Activated CD8-positive, alpha-beta T cell treated with anti-CD3 and anti-CD28 coated beads, Interleukin-2, amount 10 ng/mL, durations not matched to agents 7 days and 5 days (primary cell): ENCODE data around the gene NADSYN1. TPM values are rescaled to one million over a fixed set of nuclear protein-coding genes. Genes with fewer than 3 reads are reported as not detected.

ENCODE experiments used
- ATAC-seq: fragments of 150-1000 bp; cut with Tn5 transposase; one replicate; pipeline ENCODE4 v1.10.0; 2021; ENCODE audit warnings: moderate library complexity
- CTCF ChIA-PET: fragments of 350-600 bp; sonication (Branson Sonifier 250); formaldehyde crosslinking; loops from one replicate; lab custom pipeline; 2021; ENCODE audit warnings: antibody characterized with exemption; lab: Charles Lee
- POLR2A ChIA-PET: fragments of 350-600 bp; sonication (Branson Sonifier 250); formaldehyde crosslinking; loops from one replicate; lab custom pipeline; 2021; ENCODE audit warnings: antibody characterized with exemption; lab: Charles Lee
- DNase-seq: peaks from one replicate; pipeline ENCODE4 v3.0.0-alpha.2; 2020
- H3K27ac Mint-ChIP-seq: one replicate; pipeline ENCODE4 v1.8.0; 2021; ENCODE audit warnings: mild to moderate bottlenecking, mixed read lengths
- H3K27me3 Mint-ChIP-seq: one replicate; pipeline ENCODE4 v1.8.0; 2021; ENCODE audit warnings: low read depth, mixed read lengths
- H3K36me3 Mint-ChIP-seq: one replicate; pipeline ENCODE4 v1.8.0; 2021; ENCODE audit warnings: low read depth, mixed read lengths
- H3K4me1 Mint-ChIP-seq: one replicate; pipeline ENCODE4 v1.8.0; 2021; ENCODE audit warnings: low read depth, mixed read lengths
- H3K4me3 Mint-ChIP-seq: one replicate; pipeline ENCODE4 v1.8.0; 2021; ENCODE audit warnings: mild to moderate bottlenecking, mixed read lengths
- H3K9me3 Mint-ChIP-seq: one replicate; pipeline ENCODE4 v1.8.0; 2022; ENCODE audit warnings: mixed read lengths; ENCODE audit not compliant: insufficient read depth
- total RNA-seq, 2 experiments: library from RNA; stranded (reverse); gene quantifications; one replicate each; pipeline ENCODE4 v1.2.3, GENCODE V29; 2021

Gene NADSYN1
- total RNA-seq, 2 experiments from 2014 or later: 118 to 127 TPM

DNA sequence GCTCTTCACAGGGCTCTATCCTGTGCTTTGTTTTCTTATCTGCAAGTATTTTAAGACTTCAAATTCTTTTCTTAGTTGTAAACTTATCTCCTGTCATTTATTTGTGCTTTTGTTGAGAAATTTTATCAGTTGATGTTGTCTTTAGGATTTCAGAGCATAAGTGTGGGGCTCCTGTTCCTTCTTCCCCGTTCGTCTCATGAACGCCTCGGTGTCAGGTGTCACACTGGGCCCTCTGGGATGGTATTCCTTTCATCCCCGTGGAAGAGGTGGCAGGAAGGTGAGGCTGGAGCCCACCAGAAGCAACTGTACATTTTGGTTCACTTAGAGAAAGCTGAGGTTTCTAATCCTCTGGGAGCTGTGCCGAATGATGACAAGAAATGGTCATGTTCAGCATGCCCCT is 17.9 kb downstream of the NADSYN1 start:
- CTCF ChIA-PET: no interaction called here
- no peak for ATAC-seq
- H3K27ac Mint-ChIP-seq: peak overlapping the region; percentile 44

DNA sequence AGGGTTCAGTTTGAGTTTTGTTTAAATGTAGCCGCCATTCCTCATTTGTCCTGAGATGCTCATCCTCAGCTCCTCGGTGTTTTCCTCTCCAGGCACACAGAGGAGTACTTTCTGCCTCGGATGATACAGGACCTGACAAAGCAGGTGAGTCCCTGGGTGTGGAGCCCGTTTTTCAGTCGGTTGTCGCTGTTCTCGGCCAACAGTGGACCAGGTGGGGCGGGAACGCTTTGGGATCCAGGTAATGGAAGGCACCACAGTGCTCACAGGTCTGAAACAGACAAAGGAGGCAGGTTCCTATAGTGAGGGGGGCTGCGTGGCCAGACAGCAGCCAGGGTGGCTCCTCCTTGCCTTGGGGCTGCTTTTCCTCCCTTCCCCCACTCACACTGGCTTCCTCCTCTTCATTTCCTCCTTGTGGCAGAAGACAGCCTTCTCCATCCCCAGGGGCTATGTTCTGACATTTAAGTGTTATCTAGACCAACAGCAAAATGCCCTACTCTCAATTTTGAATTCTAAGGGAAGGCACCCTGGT is 19.4 kb downstream of the NADSYN1 start:
- H3K4me1 Mint-ChIP-seq: no peaks in the 10 kb centered on the region
- ATAC-seq (no peak), DNase-seq (no peak)
- no peak overlapping the region for H3K27ac Mint-ChIP-seq
- ChIA-PET CTCF (no interaction called here), POLR2A (no interaction called here)
- no peaks in the 10 kb centered on the region for H3K9me3 Mint-ChIP-seq
- H3K36me3 Mint-ChIP-seq: peaks cover 41% of the 10 kb centered on the region
- H3K4me3 Mint-ChIP-seq: no peak overlapping the region
- H3K27me3 Mint-ChIP-seq: no peaks in the 10 kb centered on the region

More for the DNA sequence above, 17.9 kb downstream of the NADSYN1 start:
- no peaks in the 10 kb centered on the region for H3K27me3 Mint-ChIP-seq
- no peak overlapping the region for H3K4me3 Mint-ChIP-seq
- H3K9me3 Mint-ChIP-seq: no peaks in the 10 kb centered on the region
- H3K4me1 Mint-ChIP-seq: no peaks in the 10 kb centered on the region
- POLR2A ChIA-PET: no interaction called here
- DNase-seq: no peak
- peaks cover 40% of the 10 kb centered on the region for H3K36me3 Mint-ChIP-seq

DNA sequence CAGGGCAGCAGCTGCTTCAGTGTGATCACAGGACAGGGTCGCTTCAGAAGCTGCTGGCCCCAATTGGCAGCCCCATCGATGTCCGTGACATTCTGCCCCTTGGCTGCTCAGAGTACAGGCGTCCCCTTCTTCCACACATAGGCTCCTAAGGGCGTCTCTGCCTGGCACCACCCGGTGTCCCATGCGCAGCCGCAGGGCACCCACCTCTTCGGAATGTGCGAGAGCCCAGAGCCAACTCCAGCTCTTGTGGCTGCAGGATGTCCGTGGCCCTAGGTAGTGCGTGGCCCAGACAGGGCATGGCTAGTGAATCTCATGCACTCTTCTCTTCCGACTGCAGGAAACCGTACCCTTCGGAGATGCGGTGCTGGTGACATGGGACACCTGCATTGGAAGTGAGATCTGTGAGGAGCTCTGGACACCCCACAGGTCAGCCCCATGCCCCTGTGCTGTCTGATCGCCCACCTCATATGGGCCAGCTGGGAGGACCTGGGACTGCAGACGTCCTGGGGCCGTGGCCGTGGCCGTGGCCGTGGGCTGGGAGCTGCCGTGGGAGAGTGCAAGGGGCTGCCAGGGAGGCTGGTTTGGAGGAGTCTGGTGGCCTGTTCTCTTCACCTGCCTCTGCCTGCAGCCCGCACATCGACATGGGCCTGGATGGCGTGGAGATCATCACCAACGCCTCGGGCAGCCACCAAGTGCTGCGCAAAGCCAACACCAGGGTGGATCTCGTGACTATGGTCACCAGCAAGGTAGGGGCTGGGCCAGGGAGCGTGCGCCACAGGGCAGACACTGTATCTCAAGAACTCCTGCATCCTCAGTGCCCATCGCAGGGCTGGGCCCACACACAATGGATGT is 20.2 kb downstream of the NADSYN1 start:
- ATAC-seq (no peak), DNase-seq (no peak)
- no peaks in the 10 kb centered on the region for H3K27me3 Mint-ChIP-seq
- H3K36me3 Mint-ChIP-seq: peaks cover 36% of the 10 kb centered on the region
- ChIA-PET POLR2A (no interaction called here), CTCF (no interaction called here)
- no peaks in the 10 kb centered on the region for H3K9me3 Mint-ChIP-seq
- no peak overlapping the region for H3K4me3 Mint-ChIP-seq
- no peaks in the 10 kb centered on the region for H3K4me1 Mint-ChIP-seq
- H3K27ac Mint-ChIP-seq: no peak overlapping the region

DNA sequence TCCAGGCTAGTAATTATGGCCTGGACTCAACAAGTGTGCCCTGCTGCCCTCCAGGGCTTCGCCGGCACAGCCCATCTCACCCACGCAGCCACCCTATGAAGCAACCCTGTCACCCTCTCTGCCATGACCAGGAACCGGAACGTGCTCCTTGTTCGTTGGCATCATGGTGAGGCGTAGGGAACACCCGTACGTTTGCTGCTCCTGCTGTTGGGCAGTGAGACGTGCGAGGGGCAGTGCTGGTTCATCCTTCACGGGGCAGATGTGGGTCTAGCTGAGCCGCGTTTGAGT is 20.7 kb downstream of the NADSYN1 start:
- Mint-ChIP-seq H3K27me3 (no peaks in the 10 kb centered on the region), H3K4me1 (no peaks in the 10 kb centered on the region), H3K27ac (no peak overlapping the region), H3K36me3 (peaks cover 33% of the 10 kb centered on the region), H3K9me3 (no peaks in the 10 kb centered on the region), H3K4me3 (no peak overlapping the region)
- POLR2A ChIA-PET: no interaction called here
- no peak for ATAC-seq
- CTCF ChIA-PET: no interaction called here
- DNase-seq: no peak

DNA sequence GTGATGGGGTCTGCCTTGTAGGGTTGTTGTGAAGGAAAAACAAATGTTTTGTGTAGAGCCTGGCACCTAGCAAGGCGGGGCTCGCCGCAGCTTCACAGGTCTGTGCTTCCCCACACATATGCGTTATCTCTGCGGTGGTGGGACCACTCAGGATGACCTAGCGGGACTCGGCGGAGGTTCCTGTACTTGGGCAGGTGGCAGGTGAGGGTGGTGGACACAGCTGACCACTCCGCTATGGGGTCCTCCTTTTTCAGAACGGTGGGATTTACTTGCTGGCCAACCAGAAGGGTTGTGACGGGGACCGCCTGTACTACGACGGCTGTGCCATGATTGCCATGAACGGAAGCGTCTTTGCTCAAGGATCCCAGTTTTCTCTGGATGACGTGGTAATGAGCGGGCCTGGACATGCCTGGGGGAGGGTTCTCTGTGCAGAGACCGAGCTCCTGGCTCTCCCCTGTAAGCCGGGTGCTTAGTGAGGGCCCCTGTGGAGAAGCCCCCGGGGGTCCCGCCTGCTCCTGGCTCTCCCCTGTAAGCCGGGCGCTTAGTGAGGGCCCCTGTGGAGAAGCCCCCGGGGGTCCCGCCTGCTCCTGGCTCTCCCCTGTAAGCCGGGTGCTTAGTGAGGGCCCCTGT is 21.3 kb downstream of the NADSYN1 start:
- CTCF ChIA-PET: no interaction called here
- Mint-ChIP-seq H3K27me3 (no peaks in the 10 kb centered on the region), H3K36me3 (peaks cover 30% of the 10 kb centered on the region), H3K4me3 (no peak overlapping the region), H3K4me1 (no peaks in the 10 kb centered on the region), H3K9me3 (no peaks in the 10 kb centered on the region), H3K27ac (no peak overlapping the region)
- DNase-seq (no peak), ATAC-seq (no peak)
- POLR2A ChIA-PET: no interaction called here

DNA sequence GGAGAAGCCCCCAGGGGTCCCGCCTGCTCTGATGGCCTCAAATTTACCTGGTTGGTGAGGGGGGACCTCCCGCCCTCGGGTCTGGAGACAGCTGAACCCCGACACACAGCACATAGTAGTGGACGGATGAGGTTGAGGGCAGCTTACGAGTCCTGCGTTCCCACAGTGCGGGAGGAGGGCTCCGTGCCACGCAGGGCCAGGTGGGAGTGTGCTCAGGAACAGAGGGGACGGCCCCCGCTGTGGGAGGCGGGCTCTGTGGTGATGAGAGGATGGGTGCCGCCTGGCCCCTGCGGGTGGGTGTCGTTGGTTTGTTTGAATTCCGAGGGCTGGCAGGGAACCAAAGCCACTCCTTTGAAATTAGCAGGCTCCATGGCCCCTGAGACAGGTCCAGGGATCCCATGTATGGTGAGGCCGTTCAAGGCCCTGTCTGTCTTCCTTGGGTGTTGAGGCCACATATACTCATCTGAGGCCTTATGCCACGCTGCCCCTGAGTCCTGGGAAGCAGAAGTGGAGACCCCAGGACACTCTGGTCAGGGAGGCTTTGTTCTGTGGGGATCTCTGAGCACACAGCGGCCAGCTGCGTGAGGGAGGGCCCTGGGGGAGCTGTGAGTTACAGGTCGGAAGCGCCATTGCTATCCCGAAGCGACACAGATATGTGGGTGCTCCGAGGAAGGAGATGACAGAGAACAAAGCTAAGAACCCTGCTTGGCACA is 21.9 kb downstream of the NADSYN1 start:
- H3K4me3 Mint-ChIP-seq: no peak overlapping the region
- H3K27me3 Mint-ChIP-seq: no peaks in the 10 kb centered on the region
- DNase-seq: no peak
- CTCF ChIA-PET: no interaction called here
- POLR2A ChIA-PET: no interaction called here
- ATAC-seq: no peak
- H3K27ac Mint-ChIP-seq: no peak overlapping the region
- no peaks in the 10 kb centered on the region for H3K4me1 Mint-ChIP-seq
- H3K36me3 Mint-ChIP-seq: peaks cover 34% of the 10 kb centered on the region
- H3K9me3 Mint-ChIP-seq: no peaks in the 10 kb centered on the region

DNA sequence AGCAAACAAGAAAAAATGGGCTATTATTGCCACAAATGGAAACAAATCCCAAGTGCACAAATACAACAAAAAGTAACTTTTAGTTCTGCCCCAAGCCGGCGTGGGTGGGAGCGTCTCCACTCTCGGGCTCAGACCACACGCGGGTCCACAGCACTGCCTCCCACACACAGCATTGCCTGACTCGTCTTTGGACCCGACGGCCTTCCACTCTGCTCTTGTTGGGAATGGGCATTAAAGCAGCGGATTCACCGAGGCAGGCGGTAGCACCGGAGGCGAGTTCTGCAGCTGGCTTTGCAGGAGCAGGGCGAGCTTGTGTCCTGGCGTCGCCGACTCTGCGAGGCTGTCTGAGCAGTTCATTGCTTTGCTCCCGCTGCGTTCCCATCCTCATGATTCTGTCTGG is 23.0 kb downstream of the NADSYN1 start:
- Mint-ChIP-seq H3K4me1 (no peaks in the 10 kb centered on the region), H3K9me3 (no peaks in the 10 kb centered on the region), H3K27me3 (no peaks in the 10 kb centered on the region), H3K36me3 (peaks cover 35% of the 10 kb centered on the region), H3K4me3 (no peak overlapping the region), H3K27ac (no peak overlapping the region)
- no peak for ATAC-seq
- no peak for DNase-seq
- CTCF ChIA-PET: no interaction called here
- POLR2A ChIA-PET: no interaction called here

DNA sequence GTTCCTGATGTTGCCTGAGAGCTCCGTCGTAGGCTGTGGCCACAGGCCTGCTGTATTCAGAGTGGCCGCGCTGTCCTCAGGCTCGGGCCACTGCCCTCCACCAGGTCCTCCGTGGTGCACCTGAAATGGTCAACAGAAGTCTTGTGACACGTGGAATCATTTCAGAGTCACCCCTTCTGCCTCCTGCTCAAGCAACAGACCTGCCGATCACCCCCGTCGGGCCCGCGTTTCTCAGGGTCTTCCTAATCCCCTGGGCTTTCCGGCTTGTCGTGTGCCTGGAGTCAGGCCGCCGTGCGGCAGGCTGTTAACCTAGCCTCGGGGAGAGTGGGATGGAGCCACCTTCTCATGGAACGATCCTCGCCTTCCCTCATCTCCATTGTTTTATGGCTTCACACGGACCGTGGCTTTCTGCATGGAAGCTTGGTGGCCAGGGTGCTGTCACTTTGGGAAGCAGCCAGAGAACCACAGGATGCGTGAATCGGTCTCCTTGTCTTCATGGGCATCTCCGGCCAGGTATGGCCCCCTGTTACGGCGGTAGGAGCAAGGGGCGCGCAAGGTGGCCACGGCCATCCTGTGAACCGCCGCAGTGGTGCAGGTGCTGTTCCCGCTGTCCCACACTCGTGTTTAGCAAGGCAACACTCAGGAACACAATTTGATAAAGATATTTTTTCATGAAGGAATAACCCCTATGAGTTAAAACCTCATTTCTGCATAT is 24.1 kb downstream of the NADSYN1 start:
- ATAC-seq (no peak), DNase-seq (no peak)
- CTCF ChIA-PET: no interaction called here
- H3K4me1 Mint-ChIP-seq: no peaks in the 10 kb centered on the region
- H3K9me3 Mint-ChIP-seq: no peaks in the 10 kb centered on the region
- POLR2A ChIA-PET: no interaction called here
- no peaks in the 10 kb centered on the region for H3K27me3 Mint-ChIP-seq
- H3K36me3 Mint-ChIP-seq: peaks cover 42% of the 10 kb centered on the region
- H3K27ac Mint-ChIP-seq: no peak overlapping the region
- H3K4me3 Mint-ChIP-seq: no peak overlapping the region

DNA sequence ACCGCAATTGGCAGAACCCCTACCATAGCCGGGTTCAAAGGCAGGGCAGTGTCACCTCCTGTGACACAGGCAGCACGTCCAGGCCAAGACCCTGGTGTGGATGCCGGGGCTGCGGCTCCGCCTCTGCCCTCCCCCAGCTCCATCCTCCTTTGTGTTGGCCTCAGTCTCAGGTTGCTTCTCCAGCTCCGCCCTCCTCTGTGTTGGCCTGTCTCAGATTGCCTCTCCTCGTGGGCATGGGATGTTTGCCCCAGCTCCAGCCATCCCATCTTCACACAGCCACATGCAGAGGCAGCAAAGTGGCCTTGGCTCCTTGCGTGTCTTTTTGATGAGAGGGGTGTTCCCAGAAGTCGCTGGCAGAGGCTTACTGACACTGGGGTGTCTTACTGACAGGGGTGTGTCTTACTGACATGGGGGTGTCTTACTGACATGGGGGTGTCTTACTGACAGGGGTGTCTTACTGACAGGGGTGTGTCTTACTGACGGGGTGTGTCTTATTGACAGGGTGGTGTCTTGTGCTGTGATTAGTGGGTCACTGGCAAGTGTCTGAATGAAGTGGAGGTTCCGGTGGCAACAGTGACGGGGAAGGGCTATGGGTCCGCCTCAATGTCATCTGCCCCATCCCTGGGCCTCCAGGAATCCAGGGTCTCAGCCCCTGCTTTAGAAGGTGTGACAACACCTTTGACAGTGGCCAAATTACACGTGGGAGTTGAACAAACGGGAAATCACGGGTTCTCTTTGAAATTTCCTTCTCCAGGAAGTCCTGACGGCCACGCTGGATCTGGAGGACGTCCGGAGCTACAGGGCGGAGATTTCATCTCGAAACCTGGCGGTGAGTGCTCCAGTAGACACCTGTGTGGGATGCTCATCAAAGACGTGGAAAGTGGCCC is 24.9 kb downstream of the NADSYN1 start:
- Mint-ChIP-seq H3K4me1 (no peaks in the 10 kb centered on the region), H3K27ac (no peak overlapping the region), H3K36me3 (peaks cover 45% of the 10 kb centered on the region), H3K9me3 (no peaks in the 10 kb centered on the region), H3K27me3 (no peaks in the 10 kb centered on the region), H3K4me3 (no peak overlapping the region)
- CTCF ChIA-PET: no interaction called here
- ATAC-seq: no peak
- DNase-seq: no peak
- POLR2A ChIA-PET: no interaction called here

DNA sequence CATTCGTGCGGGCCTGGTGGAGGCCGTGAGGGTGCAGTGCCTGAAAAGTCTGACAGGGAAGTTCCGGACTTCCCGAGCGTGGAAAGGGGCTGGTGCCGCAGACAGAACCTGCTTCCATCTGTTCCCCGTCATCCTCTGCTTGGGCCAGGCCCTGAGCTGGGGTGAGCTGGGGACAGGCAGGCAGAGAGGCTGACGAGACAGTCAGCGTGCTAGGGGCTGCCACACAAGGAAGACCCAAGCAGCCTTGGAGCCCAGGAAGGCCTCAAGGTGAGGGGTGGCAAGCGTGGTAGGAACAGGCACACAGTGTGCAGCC is 25.5 kb downstream of the NADSYN1 start:
- no peaks in the 10 kb centered on the region for H3K27me3 Mint-ChIP-seq
- no peak for ATAC-seq
- no peak for DNase-seq
- peaks cover 51% of the 10 kb centered on the region for H3K36me3 Mint-ChIP-seq
- ChIA-PET CTCF (no interaction called here), POLR2A (no interaction called here)
- no peak overlapping the region for H3K27ac Mint-ChIP-seq
- no peaks in the 10 kb centered on the region for H3K9me3 Mint-ChIP-seq
- H3K4me3 Mint-ChIP-seq: no peak overlapping the region
- no peaks in the 10 kb centered on the region for H3K4me1 Mint-ChIP-seq
